GM12801 (cell line): Measurements from ENCODE around the gene PPP1R1C.

Experiments
- CTCF ChIP-seq: IDR thresholded peaks from one replicate; pipeline ENCODE4 v1.5.1; 2011; ENCODE audit warnings: control low read depth; ENCODE audit not compliant: insufficient read length; ENCODE audit errors: extremely low read depth

The PPP1R1C gene

GRCh38 chr2:182088681-182089320 lies 103.1 kb downstream of the PPP1R1C start:
- TF ChIP-seq CTCF: no peak

- TF ChIP-seq CTCF: no peak
These were observed 104.8 kb downstream of the PPP1R1C start for GRCh38 chr2:182090486-182090885.

GRCh38 chr2:182097571-182098164 lies 112.0 kb downstream of the PPP1R1C start:
- no peak for TF ChIP-seq CTCF

- TF ChIP-seq CTCF: no peak
These were observed 113.0 kb downstream of the PPP1R1C start for GRCh38 chr2:182098648-182099047.

- no peak for TF ChIP-seq CTCF
These were observed 115.6 kb downstream of the PPP1R1C start for GRCh38 chr2:182101263-182101662.

- no peak for TF ChIP-seq CTCF
These were observed 117.9 kb downstream of the PPP1R1C start for GRCh38 chr2:182103526-182103925.

- no peak for TF ChIP-seq CTCF
These were observed 124.7 kb downstream of the PPP1R1C start for GRCh38 chr2:182110347-182110746.

GRCh38 chr2:182113334-182113733 lies 127.7 kb downstream of the PPP1R1C start:
- no peak for TF ChIP-seq CTCF
